ENCODE data around the gene SPAG4.

GRCh38 chr20:35595456-35595855, 20.2 kb upstream of the SPAG4 start:
- TF ChIP-seq POLR2AphosphoS5 (IDR thresholded peaks at IDR 0.05) = no peak
- TF ChIP-seq CTCF (IDR thresholded peaks at IDR 0.05) = no peak
- TF ChIP-seq POLR2A (IDR thresholded peaks at IDR 0.05) = no peak
